GM21786 (cell line): ENCODE data around the gene EPS15.
"Not testable (repeated sequence)": the region's sequence is repeated elsewhere in the genome, so short reads cannot be mapped to it uniquely, and the experiment has no call there.

Experiments used
- ATAC-seq: cut with Tn5 transposase; IDR thresholded peaks from one replicate; pipeline ENCODE4 v1.9.1; 2021; ENCODE audit not compliant: unreplicated experiment

EPS15 gene

GRCh38 chr1:51543858-51544257, 24.8 kb upstream of the EPS15 start:
- no peak for ATAC-seq

- no peak for ATAC-seq
Measured at GRCh38 chr1:51542158-51542953, 23.3 kb upstream of the EPS15 start.

GRCh38 chr1:51541313-51542050, 22.4 kb upstream of the EPS15 start:
- ATAC-seq = no peak

GRCh38 chr1:51537568-51537967, 18.5 kb upstream of the EPS15 start:
- no peak for ATAC-seq

GRCh38 chr1:51535006-51535592, 16.0 kb upstream of the EPS15 start:
- no peak for ATAC-seq

- no peak for ATAC-seq
Measured at GRCh38 chr1:51534447-51534846, 15.4 kb upstream of the EPS15 start.

GRCh38 chr1:51532853-51533252, 13.8 kb upstream of the EPS15 start:
- no peak for ATAC-seq

GRCh38 chr1:51530447-51530846, 11.4 kb upstream of the EPS15 start:
- ATAC-seq = not testable (repeated sequence)

- no peak for ATAC-seq
Measured at GRCh38 chr1:51527144-51527543, 8.1 kb upstream of the EPS15 start.

- no peak for ATAC-seq
Measured at GRCh38 chr1:51526248-51526647, 7.2 kb upstream of the EPS15 start.

- no peak for ATAC-seq
Measured at GRCh38 chr1:51525295-51525694, 6.2 kb upstream of the EPS15 start.

- no peak for ATAC-seq
Measured at GRCh38 chr1:51524817-51525216, 5.8 kb upstream of the EPS15 start.

GRCh38 chr1:51523931-51524330, 4.9 kb upstream of the EPS15 start:
- ATAC-seq = no peak

GRCh38 chr1:51520700-51521248, 1.7 kb upstream of the EPS15 start:
- no peak for ATAC-seq

- ATAC-seq = no peak
Measured at GRCh38 chr1:51519865-51520699, 1.0 kb upstream of the EPS15 start.

GRCh38 chr1:51518586-51519047, 449 bp downstream of the EPS15 start:
- ATAC-seq = peak; percentile 33

GRCh38 chr1:51518033-51518585, 957 bp downstream of the EPS15 start:
- peak; percentile 49 for ATAC-seq

GRCh38 chr1:51517361-51518032, 1.6 kb downstream of the EPS15 start:
- ATAC-seq = no peak

- ATAC-seq = no peak
Measured at GRCh38 chr1:51516649-51517158, 2.4 kb downstream of the EPS15 start.
